Measurements from ENCODE around the gene CDH19.

The CDH19 gene, protein sequence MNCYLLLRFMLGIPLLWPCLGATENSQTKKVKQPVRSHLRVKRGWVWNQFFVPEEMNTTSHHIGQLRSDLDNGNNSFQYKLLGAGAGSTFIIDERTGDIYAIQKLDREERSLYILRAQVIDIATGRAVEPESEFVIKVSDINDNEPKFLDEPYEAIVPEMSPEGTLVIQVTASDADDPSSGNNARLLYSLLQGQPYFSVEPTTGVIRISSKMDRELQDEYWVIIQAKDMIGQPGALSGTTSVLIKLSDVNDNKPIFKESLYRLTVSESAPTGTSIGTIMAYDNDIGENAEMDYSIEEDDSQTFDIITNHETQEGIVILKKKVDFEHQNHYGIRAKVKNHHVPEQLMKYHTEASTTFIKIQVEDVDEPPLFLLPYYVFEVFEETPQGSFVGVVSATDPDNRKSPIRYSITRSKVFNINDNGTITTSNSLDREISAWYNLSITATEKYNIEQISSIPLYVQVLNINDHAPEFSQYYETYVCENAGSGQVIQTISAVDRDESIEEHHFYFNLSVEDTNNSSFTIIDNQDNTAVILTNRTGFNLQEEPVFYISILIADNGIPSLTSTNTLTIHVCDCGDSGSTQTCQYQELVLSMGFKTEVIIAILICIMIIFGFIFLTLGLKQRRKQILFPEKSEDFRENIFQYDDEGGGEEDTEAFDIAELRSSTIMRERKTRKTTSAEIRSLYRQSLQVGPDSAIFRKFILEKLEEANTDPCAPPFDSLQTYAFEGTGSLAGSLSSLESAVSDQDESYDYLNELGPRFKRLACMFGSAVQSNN

DNA sequence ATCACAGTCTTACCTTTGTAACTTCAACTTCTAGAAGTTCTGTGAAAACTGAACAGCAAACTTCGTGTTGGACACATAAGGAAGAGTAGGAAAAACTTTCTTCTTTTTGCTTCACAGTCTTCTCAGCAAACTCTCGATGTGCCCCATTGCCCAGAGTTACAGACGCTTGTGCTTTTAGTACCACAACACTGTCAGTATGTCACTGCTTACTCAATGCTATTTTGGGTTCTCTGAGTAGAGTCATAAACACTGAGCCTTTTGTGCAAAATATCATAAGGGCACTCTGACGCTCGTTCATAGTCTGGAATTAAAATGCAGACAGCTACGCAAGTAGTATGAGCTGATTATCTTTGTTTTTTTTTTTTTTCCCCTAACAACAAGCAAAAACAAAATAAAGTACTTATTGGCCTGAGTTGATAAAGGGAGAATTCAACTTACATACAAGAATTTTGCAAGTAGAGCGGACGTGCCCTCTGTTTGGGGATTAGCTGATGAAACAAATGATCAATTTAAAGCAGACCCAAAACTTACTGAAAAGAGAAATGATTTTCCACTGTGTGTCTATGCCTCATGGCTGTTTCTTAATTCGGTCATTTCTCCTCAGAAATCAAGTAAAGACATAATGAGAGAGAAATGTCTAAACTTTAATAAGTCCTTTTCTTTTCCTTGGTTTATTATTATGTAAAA lies at the start of gene CDH19:
TSS of gene CDH19 (minus strand) at position 150 of the 687 bp plus-strand sequence. CDS start 31,886 bp downstream, outside the sequence.
- TF ChIP-seq GATA3 (IDR thresholded peaks at IDR 0.05; ENCODE audit: low read depth, low read length) (no peak), GATA2 (IDR thresholded peaks at IDR 0.05; ENCODE audit: low read depth, low read length) (no peak)

DNA sequence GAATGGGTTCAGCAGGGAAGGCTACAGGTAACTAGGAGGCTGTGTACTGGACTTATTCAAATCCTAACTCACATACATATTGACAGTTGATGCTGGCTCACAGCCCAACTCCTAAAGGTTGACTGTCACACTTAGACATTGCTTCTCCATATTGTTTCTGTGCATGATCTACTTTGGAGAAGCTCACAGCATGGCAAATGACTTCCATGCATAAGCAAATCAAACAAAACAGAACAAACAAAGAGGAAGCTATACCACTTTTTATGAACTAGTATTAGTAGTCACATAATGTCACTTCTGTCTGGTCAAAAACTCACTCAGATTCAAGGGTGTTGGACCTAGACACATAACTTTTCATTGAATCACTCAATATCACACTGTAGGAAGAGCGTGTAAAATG lies 43.8 kb upstream of the CDH19 start:
- no peak for TF ChIP-seq GATA2 (IDR thresholded peaks at IDR 0.05; ENCODE audit: low read depth, low read length)
- TF ChIP-seq GATA3 (IDR thresholded peaks at IDR 0.05; ENCODE audit: low read depth, low read length), result no peak

DNA sequence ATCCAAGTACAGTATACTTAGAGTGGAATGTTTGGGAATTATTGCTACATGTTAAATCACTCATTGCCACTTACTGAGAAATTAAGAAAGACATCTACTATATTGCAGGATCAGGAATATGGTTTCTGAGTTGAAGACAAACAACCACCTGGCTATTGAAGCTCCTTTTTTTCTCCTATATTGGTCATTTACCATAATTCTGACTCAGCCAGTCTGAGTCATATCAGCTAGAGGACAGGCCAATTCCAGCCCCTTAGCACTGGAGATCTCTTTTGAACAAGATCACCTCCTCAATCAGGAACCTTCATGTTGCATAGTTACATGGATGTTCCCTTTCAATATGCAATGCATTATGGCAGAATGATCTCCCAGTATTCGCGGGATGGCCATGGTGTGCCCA lies 42.7 kb upstream of the CDH19 start:
- TF ChIP-seq GATA3 (IDR thresholded peaks at IDR 0.05; ENCODE audit: low read depth, low read length), result no peak
- no peak for TF ChIP-seq GATA2 (IDR thresholded peaks at IDR 0.05; ENCODE audit: low read depth, low read length)

DNA sequence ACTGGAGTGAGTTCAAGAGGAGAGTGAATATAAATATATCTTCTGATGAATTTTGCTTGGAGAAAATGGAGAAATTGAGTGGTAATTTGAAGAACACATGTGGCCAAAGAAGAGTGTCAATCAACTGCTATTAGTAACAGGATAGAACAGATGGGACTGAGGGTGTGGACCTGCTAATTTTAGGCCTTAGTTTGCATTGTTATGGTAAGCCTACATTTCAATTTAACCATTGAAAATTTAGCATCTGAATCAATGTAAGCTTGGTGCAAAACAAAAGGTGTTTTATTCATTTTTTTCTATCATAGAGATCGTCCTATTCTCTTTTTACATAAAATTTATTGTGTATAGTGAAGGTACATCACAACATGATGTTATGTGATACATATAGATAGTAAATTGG lies 42.1 kb upstream of the CDH19 start:
- TF ChIP-seq GATA2 (IDR thresholded peaks at IDR 0.05; ENCODE audit: low read depth, low read length), result no peak
- no peak for TF ChIP-seq GATA3 (IDR thresholded peaks at IDR 0.05; ENCODE audit: low read depth, low read length)

DNA sequence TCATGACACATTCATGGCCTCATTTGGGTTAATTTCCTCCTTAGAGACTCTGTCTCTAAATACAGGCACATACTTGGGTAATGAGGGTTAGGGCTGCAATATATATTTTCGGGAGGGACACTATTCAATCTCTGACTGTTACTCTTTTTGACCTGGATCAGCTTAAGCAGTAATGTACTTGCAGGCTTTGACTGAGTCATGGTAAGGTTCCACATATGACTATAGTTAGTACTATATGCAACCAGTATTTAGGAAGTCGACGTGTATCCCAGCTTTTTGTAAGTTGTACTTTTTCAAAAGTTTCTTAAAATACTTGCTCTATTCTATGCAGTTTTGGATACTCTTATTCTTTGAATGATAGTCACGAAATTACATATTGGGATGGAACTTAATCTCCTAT lies 37.2 kb upstream of the CDH19 start:
- TF ChIP-seq GATA2 (IDR thresholded peaks at IDR 0.05; ENCODE audit: low read depth, low read length) (no peak), GATA3 (IDR thresholded peaks at IDR 0.05; ENCODE audit: low read depth, low read length) (no peak)

DNA sequence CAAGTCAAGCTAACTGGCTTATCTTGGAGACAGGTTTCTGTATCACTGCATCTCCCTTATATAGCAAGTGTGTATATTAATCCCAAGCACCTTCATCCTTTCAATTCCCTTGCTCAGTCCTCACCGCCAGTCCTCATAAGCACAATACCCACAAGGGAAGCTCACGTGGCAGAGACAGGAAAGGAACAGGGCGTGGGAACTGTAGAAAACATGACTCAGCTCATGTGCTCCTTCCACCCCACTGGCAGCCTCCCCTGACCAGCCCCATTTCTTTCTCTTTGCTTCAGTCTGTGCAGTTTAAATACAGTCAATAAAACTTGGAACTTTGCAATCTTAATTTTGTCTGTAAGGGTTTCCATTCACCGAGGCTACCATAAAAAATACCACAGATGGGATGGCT lies 36.5 kb upstream of the CDH19 start:
- TF ChIP-seq GATA2 (IDR thresholded peaks at IDR 0.05; ENCODE audit: low read depth, low read length) (no peak), GATA3 (IDR thresholded peaks at IDR 0.05; ENCODE audit: low read depth, low read length) (no peak)

DNA sequence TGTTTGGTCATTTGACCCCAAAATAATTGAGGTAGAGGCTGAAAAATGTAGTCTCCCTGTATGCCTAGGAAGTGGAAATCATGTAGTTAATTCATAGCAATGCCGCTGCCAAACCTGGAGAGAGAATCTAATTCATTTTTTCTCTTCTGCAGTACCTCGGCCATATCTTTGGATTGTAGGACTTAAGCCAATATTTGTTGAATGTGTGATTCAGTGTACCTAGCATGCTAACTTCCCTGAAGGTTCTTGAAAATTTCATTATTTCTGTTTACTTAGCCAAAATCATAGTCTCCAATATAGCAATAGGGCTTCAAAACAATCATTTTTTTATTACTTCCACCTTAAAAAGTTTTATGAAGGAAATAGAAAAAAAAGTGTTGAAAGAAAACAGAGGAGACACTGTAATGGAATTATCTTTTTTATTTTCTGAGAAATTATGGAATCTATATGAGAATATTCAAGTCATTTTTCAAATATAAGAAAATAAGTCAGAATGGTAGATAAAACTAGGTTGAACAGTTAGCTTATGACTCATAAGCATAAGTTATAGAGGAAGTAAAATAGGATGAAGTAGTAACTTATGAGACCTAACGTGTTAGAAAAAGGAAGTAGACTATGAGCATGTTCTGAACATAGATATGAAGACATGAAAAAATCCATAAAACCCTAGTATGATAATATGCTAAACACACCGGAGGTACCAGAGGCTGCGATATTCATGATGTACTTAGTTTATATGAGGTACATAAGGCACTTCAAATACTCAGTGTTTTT lies 35.2 kb upstream of the CDH19 start:
- TF ChIP-seq GATA2 (IDR thresholded peaks at IDR 0.05; ENCODE audit: low read depth, low read length), result no peak
- no peak for TF ChIP-seq GATA3 (IDR thresholded peaks at IDR 0.05; ENCODE audit: low read depth, low read length)

DNA sequence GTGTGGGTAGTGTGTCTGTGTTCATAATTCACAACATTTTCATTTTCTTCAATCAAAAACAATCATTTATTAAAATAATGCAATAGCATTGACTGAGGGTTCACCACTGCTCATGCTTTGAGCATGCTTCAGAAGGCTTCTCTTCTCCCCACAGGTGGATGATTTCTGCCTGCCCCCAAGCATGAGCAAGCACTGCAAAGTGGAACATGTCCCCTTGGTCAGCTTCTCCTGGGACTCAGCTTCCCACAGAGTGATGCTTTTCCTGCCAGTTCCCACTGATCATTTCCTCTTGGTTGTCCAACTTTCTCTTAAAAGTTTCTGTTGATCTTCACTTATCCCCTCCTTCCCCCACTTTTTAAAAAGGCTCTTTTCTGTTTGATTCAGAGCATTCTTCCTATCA lies 31.5 kb upstream of the CDH19 start:
- TF ChIP-seq GATA3 (IDR thresholded peaks at IDR 0.05; ENCODE audit: low read depth, low read length) (no peak), GATA2 (IDR thresholded peaks at IDR 0.05; ENCODE audit: low read depth, low read length) (no peak)

DNA sequence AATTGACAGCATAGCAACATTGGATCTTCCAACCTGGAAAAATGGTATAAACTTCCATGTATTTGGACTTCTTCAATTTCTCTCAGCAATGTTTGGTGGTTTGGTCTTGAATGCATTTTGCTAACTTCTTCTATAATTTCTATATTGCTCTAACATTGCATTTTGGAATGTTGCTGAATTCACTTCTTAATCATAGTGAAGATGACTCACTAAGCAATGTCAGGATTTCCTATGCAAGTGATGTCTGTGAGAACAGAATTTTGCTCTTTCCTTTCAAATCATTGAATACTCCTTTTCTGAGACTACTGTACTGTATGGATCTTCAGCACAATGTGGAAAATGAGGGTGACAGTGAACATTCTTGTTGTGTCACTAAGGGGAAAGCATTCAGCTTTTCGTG lies 28.9 kb upstream of the CDH19 start:
- TF ChIP-seq GATA2 (IDR thresholded peaks at IDR 0.05; ENCODE audit: low read depth, low read length) (no peak), GATA3 (IDR thresholded peaks at IDR 0.05; ENCODE audit: low read depth, low read length) (no peak)

DNA sequence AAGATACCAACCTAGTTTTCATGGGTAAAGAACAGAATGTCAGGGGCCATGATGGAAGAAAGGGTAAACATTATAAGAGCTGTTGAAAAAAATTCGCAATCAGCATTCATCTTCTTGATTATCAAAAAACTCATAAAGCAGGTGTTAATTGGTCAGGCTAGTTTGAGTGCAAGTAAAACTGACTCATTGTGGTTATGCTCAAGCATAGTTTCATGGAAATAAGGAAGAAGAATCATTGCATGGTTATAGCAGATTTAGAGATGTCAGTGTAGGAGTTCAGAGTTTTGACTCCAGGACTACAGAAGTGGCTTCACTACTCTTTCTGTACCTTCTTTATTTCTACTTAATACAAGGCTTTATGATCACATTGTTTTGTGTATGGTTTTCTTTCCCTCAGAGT lies 26.9 kb upstream of the CDH19 start:
- TF ChIP-seq GATA2 (IDR thresholded peaks at IDR 0.05; ENCODE audit: low read depth, low read length), result no peak
- no peak for TF ChIP-seq GATA3 (IDR thresholded peaks at IDR 0.05; ENCODE audit: low read depth, low read length)

DNA sequence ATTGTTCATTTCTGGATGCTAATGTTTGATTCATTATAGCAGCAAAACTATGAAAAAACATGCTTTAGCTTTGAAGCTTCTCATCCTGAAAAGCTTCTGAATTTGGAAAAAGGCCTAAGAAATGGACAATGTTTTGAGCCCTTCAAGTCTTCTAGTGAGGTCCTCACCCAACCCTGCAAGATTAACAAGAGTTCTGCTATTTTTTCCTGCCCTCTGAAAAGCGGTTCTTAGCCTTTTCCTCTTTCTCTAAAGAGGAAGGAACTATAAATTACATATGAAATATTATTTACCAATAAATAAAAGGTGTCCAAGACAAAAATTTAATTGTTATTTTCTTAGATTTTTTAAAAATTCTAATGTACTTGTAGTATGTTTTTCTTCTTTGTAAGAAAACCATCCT lies 19.9 kb upstream of the CDH19 start:
- no peak for TF ChIP-seq GATA2 (IDR thresholded peaks at IDR 0.05; ENCODE audit: low read depth, low read length)
- TF ChIP-seq GATA3 (IDR thresholded peaks at IDR 0.05; ENCODE audit: low read depth, low read length), result no peak

DNA sequence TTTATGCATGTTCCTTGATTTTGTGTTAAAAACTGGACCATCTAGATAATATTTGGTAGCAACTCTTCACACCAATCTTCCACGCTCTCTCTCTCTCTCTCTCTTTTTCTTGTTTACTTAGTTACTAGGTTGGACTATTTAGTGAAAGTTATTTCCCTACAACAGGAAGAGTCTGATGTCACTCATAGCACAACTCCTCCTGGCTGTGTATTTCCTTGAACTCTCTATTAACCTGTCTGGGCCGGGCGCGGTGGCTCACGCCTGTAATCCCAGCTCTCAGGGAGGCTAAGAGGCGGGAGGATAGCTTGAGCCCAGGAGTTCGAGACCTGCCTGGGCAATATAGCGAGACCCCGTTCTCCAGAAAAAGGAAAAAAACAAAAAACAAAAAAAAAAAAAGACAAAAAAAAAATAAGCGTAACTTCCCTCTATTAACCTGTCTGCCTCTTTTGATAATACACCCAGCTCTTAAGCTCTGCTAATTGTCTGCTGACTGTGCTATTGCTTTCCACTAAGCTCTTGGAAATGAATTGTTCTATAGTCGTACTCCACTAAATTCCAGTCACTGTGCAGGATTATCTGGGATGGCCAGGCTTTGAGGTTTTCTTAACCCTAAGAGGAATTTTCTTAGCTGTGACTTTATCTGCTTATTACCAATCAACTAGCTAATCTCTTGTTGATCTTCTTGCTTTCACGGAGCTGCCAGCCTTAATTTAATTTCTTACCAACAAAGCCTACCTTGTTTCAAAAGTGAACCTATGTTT lies 18.1 kb upstream of the CDH19 start:
- TF ChIP-seq GATA2 (IDR thresholded peaks at IDR 0.05; ENCODE audit: low read depth, low read length), result no peak
- no peak for TF ChIP-seq GATA3 (IDR thresholded peaks at IDR 0.05; ENCODE audit: low read depth, low read length)

DNA sequence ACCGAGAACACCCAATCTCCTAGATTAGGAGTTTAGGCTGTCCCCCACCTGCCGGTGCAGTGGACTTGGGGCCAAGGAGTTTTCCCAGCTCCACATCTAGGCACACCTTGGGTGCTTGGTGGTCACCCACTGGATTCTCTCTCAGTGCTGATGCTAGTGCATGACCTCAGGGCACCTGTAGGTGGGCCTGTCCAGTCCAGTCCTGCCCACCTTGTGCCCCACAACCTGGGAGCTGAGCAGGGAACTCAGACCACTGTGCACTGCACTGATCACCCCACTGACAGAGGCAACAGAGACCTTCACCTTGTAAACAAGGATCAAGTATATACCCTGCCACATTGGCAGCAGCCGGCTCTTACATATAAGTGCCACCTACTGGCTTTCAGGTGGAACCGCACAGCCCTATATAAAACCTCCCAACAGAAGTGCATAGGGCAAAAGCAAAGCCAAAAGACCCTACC lies 12.7 kb upstream of the CDH19 start:
- TF ChIP-seq GATA3 (IDR thresholded peaks at IDR 0.05; ENCODE audit: low read depth, low read length), result no peak
- no peak for TF ChIP-seq GATA2 (IDR thresholded peaks at IDR 0.05; ENCODE audit: low read depth, low read length)

Measured in SH-SY5Y (cell line).